IPS DF 19.7 (cell line): Measurements from ENCODE around the gene PDCD1.
"Not testable (repeated sequence)": the region's sequence is repeated elsewhere in the genome, so short reads cannot be mapped to it uniquely, and the experiment has no call there.

Source experiments
- DNase-seq: peaks from one replicate; pipeline ENCODE4 v3.0.0-alpha.2; 2013; ENCODE audit warnings: low read depth, low spot score

The PDCD1 gene

DNA sequence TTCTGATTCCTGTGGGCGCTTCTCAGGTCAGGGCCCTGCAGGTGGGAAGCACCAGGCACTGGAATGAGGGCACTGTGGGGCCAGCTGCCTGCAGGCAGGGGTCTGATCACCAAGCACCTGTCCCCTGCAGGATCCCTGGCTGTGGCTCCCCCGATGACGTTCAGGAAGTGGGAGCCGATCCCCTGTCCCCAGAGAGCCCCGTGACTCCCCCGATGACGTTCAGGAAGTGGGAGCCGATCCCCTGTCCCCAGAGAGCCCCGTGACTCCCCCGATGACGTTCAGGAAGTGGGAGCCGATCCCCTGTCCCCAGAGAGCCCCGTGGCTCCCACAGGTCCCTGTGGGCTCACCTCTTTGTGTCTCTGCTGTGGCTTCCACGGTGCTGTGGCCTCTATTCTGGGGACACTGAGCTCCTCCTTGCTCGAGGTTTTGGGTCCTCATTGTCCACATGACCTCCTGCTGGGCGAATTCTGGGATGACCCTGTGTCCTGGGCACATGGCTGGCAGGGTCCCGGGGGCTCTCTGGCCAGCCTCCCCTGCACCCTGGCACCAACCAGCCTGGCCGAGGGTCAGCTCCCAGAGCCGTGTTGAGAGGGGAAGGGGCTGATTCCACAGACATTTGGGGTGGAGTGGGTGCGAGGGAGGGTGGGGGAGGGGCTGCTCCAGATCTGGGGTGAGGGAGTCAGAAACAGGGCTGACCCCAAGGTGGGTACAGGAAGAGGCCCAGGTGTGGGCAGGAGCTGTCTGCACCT lies 44.9 kb downstream of the PDCD1 start:
- DNase-seq, result no peak

DNA sequence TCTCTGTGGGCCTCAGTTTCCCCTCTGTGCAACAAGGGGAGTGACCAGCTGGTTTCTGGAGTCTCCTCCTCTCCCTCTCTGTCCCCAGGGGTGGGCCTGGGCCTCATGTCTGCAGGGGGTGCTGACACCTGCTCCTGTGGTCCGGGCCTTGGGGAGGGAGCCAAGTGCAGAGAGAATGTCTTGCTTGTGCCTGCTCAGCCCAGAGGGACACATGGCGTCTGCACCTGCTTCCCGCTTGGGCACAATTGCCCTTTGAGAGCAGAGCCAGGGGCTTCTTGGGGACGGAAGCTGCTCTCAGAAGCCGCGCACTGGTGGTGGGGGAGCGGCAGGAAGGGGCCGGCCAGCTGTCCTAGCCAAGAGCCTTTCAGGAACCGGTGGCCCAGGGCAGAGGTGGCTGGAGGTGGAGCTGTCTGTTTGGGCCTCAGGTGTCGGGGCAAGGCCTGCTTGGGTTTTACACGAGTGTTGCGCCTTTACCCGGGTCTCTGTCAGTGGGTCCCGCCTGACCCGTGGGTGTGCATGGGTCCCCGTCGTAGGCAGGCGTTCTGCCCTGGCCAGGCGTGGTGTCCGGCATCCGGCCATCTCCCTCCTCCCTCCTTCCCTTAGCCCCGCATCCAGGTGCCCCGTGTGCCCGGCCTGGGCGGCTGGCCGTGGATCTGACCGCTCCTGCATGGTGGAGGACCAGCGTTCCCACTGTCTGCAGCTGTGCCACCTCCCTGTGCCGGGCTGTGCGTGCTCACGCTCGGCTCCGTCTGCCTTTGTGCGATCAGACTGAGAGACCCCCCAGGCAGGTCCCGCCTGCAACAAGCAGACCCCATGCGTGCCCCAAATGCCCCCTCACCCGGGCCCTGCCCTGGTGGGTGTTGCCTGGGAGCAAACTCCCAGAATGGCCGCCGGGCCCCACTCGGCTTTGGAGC lies 45.7 kb downstream of the PDCD1 start:
- DNase-seq, result no peak

GRCh38 chr2:241811952-241812729 lies 46.6 kb downstream of the PDCD1 start:
- no peak for DNase-seq

GRCh38 chr2:241811201-241811951 lies 47.3 kb downstream of the PDCD1 start:
- no peak for DNase-seq

- DNase-seq, result no peak
Observed at GRCh38 chr2:241810307-241811200, 48.1 kb downstream of the PDCD1 start.

DNA sequence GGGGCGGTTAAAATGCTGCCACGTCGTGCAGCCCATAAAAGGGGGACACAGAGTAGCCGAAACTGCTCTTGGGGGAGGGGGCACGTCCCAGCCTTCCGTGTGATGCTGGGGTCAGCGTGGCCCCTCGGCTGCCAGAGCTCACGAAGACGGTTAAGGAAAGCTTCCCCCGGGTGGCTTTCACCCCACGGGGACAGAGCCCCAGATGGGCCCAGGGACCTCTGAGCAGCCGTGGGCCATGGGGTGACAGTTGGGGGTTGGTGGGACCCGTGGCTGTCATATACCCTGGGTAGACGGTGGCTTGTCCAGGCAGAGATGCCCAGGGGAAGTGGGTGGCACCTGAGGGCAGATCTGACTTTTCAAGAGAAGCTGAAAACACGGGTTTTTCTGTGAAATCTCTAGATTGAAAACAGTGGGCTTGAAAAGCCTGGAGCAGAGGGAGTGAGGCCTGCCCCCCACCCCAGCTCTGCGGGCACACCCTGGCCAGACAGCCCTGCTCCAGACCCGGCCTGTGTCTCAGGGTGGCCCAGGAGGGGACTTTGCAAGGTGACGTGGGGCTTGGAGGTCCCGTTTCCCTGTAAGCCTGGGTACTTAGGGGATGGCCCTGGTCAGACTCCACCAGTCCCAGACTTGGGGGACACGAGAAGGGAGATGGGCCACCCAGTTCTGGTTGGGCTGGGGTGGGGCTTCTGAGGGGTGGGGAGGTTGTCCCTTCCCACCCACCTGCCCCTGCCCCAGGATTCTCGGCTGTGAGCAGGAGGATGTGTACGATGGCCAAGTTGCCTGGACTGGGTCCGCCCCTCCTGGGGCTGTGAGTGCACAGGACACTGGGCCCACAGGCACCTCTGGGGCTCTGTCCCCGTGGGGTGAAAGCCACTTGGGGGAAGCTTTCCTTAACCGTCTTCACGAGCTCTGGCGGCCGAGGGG lies 49.0 kb downstream of the PDCD1 start:
- no peak for DNase-seq

- DNase-seq, result no peak
Observed at GRCh38 chr2:241808721-241809382, 49.8 kb downstream of the PDCD1 start, which contains the start of gene NEU4. TSS of gene NEU4 (plus strand) at chr2:241809193. CDS start at chr2:241814485, 5,292 bp downstream.

- DNase-seq, result no peak
Observed at GRCh38 chr2:241808051-241808720, 50.5 kb downstream of the PDCD1 start.

DNA sequence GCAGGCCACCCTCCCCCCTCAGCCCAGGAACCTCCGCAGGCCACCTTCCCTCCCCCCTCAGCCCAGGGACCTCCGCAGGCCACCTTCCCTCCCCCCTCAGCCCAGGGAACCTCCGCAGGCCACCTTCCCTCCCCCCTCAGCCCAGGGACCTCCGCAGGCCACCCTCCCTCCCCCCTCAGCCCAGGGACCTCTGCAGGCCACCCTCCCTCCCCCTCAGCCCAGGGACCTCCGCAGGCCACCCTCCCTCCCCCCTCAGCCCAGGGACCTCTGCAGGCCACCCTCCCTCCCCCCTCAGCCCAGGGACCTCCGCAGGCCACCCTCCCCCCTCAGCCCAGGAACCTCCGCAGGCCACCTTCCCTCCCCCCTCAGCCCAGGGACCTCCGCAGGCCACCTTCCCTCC lies 52.5 kb downstream of the PDCD1 start:
- not testable (repeated sequence) for DNase-seq

DNA sequence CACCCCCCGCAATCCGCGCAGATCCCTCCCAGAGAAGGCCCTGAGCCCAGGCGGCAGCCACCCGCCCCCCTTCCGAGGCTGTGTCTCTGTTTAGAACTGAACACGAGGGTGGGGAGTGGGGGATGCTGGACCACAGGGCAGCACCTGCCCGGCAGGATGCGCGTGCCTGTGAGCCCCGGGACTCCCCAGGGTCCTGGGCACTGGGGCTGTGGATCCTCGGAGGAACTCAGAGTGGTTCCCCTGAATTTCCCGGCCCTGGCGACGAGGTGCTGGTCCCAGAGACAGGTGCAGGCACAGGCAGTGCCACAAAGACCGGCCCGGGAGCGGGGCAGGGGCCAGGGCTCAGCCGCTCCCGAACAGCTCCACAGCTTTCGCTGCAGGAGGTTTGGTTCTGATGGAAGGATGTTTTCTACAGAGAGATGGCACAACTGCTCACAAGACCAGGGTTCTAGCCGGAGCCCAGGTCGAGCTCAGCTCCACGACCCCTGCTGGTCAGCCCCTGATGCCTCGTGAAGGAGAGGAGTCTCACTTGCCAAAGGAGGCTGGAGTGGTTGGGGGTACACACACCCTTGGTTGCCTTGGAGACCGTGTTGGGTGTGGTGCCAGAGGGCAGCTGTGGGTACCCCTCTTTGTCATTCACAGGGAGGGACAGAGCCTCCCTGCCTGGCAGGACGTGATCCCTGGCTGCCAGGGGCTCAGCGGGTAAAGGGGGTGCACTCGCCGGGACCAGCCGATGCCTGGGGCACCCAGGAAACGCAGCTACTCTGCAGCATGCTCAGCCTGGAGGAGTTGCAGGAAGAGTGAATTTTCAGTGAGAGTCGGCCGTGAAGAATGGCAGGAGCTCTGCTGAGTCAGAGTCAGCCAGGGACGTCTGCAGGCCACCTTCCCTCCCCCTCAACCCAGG lies 54.1 kb downstream of the PDCD1 start:
- no peak for DNase-seq

GRCh38 chr2:241803387-241804325 lies 55.0 kb downstream of the PDCD1 start:
- no peak for DNase-seq

- DNase-seq, result no peak
Observed at GRCh38 chr2:241802421-241803318, 56.0 kb downstream of the PDCD1 start.

- DNase-seq, result no peak
Observed at GRCh38 chr2:241801611-241802420, 56.9 kb downstream of the PDCD1 start.
